ENCODE measurements around the gene KCNN4.

DNA sequence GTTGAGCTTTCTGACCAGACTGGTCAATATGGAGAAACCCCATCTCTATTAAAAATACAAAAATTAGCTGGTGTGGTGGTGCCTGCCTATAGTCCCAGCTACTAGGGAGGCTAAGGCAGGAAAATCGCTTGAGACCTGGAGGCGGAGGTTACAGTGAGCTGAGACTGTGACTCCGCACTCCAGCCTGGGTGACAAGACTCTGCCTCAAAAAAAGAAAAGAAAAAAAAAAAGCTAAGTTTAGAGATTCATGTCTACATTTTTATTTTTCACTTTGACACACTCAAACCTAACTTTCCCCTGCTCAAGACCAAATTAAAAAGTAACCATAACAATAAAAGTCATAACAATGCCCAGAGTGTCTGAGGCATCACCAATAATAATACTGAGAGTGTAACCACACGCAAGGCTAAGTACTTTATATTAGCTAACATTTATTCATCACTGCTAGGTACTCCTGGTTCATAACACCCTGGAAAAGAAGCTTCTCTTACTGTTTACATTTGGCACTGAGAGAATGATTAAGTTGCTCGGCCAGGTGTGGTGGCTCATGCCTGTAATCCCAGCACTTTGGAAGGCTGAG, 59.2 kb downstream of the KCNN4 start:
- TF ChIP-seq, protein P1, sequence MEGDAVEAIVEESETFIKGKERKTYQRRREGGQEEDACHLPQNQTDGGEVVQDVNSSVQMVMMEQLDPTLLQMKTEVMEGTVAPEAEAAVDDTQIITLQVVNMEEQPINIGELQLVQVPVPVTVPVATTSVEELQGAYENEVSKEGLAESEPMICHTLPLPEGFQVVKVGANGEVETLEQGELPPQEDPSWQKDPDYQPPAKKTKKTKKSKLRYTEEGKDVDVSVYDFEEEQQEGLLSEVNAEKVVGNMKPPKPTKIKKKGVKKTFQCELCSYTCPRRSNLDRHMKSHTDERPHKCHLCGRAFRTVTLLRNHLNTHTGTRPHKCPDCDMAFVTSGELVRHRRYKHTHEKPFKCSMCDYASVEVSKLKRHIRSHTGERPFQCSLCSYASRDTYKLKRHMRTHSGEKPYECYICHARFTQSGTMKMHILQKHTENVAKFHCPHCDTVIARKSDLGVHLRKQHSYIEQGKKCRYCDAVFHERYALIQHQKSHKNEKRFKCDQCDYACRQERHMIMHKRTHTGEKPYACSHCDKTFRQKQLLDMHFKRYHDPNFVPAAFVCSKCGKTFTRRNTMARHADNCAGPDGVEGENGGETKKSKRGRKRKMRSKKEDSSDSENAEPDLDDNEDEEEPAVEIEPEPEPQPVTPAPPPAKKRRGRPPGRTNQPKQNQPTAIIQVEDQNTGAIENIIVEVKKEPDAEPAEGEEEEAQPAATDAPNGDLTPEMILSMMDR (IDR thresholded peaks at IDR 0.05; ENCODE audit: poor library complexity): no peak
- no peak for TF ChIP-seq EZH2 (IDR thresholded peaks at IDR 0.05; ENCODE audit: borderline replicate concordance)
